Spinal cord (tissue), 10 donors: Measurements from ENCODE around the gene CKLF. TPM values are rescaled to one million over a fixed set of nuclear protein-coding genes. Genes with fewer than 3 reads are reported as not detected.
A peak's percentile ranks its signal among the peaks of the same experiment; 100 is the strongest.

Experiments used
- DNase-seq, 6 donors: peaks; one replicate each; pipeline versions ENCODE4 v3.0.0 to v3.0.0-alpha.2; 2013 to 2015; ENCODE audit warnings: low spot score in 6 of 6, low read depth in 4 of 6
- H3K27ac ChIP-seq: one replicate; pipeline ENCODE4 v1.5.1; 2013; ENCODE audit warnings: low read depth, low read length, control low read depth
- H3K27me3 ChIP-seq: one replicate; pipeline ENCODE4 v1.6.1; 2013; ENCODE audit warnings: low read length; ENCODE audit not compliant: control insufficient read depth, insufficient read depth
- H3K36me3 ChIP-seq: one replicate; pipeline ENCODE4 v1.6.1; 2013; ENCODE audit warnings: low read length; ENCODE audit not compliant: control insufficient read depth, insufficient read depth
- H3K4me1 ChIP-seq: one replicate; pipeline ENCODE4 v1.6.1; 2013; ENCODE audit warnings: low read length; ENCODE audit not compliant: control insufficient read depth, insufficient read depth
- H3K4me3 ChIP-seq: one replicate; pipeline ENCODE4 v1.5.1; 2013; ENCODE audit warnings: low read depth, low read length, control low read depth
- H3K9me3 ChIP-seq: one replicate; pipeline ENCODE4 v1.6.1; 2013; ENCODE audit warnings: low read length; ENCODE audit not compliant: control insufficient read depth, insufficient read depth
- WGBS: methylation state at CpG from one replicate; pipeline ENCODE4 v1.1.5; 2013; ENCODE audit warnings: missing lambda C conversion rate; ENCODE audit not compliant: insufficient coverage; 5-methylcytosine and 5-hydroxymethylcytosine counted together
- polyA plus RNA-seq, 2 donors: library from polyadenylated mRNA; unstranded; fragments of 120-200 nt; gene quantifications; one replicate each; pipeline ENCODE4 v1.2.1, GENCODE V29; 2013; ENCODE audit not compliant: insufficient read length in 2 of 2
- total RNA-seq, 2 donors: library from RNA; depleted of rRNA in 1 of 2; stranded (reverse); fragments of 120-200 nt in 1 of 2; fragments of >200 nt in 1 of 2; gene quantifications; one replicate each; pipeline versions ENCODE4 v1.2.3 to v1.2.4, GENCODE V29; 2013 to 2014
- donor health status: healthy.

The CKLF gene
- total and polyA plus RNA-seq, 4 donors = 38.1 to 65.1 (median 40.7) TPM

DNA sequence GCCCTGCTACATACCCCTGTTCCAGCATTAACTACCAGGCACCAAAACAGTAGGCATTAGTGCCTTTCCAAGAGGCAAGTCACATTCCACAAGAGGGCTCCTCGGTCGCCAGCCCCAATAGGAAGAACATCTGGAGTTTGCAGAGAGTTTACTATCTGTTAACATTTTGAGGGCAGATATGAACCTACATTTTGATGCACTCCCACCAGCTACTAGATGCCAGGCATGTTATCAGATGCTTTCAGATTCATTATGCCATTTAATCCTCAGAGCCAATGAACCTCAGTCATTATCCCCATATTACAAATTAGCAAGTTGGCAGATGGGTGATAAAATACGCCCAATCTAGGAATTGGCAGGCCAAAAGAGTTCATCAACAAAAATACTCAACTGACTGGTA is 22.7 kb downstream of the CKLF start:
- H3K27me3 ChIP-seq = peaks cover 20% of the 10 kb centered on the region
- H3K4me3 ChIP-seq = no peak overlapping the region
- H3K9me3 ChIP-seq = no peaks in the 10 kb centered on the region
- H3K36me3 ChIP-seq = peaks cover 2% of the 10 kb centered on the region
- peaks cover 16% of the 10 kb centered on the region for H3K4me1 ChIP-seq
- H3K27ac ChIP-seq = no peak overlapping the region
- DNase-seq = no peak
- WGBS = 83% methylated on average over 1 of the region's 3 CpGs

DNA sequence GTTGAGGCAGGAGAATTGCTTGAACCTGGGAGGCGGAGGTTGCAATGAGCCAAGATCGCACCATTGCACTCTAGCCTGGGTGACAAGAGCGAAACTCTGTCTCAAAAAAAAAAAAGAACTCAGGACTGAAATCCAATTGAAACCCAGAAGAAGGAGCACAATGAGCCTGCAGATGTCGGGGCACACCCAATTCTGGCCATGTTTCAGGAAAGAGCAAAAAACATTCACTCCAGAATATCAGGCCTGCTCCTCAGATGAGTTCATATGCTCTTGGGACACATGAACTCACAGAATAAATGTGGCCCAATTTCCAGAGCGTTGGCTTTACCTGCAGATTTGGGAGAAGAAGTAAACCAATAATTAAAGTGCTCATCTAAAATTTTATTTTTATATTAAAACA is 23.9 kb downstream of the CKLF start:
- 89% methylated on average over 4 of the region's 5 CpGs for WGBS
- H3K4me3 ChIP-seq = no peak overlapping the region
- H3K36me3 ChIP-seq = peaks cover 2% of the 10 kb centered on the region
- peaks cover 20% of the 10 kb centered on the region for H3K27me3 ChIP-seq
- DNase-seq = no peak
- no peak overlapping the region for H3K27ac ChIP-seq
- H3K4me1 ChIP-seq = peaks cover 16% of the 10 kb centered on the region
- no peaks in the 10 kb centered on the region for H3K9me3 ChIP-seq

GRCh38 chr16:66578651-66579531 is 26.5 kb downstream of the CKLF start, which contains the start of gene CMTM2:
Gene CMTM2 (plus strand): TSS chr16:66579463. CDS start chr16:66579608, 145 bp downstream.
- DNase-seq = peak in 3 of 6 donors; percentile 2 to 65 (median 49)
- Histone ChIP-seq H3K36me3 (no peaks in the 10 kb centered on the region), H3K9me3 (no peaks in the 10 kb centered on the region), H3K4me1 (peaks cover 16% of the 10 kb centered on the region), H3K27me3 (peaks cover 20% of the 10 kb centered on the region), H3K27ac (no peak within 1 kb of the TSS), H3K4me3 (peak within 1 kb of the TSS; percentile 29)
- 8% methylated on average over 75 of the region's 77 CpGs for WGBS

- Histone ChIP-seq H3K9me3 (no peaks in the 10 kb centered on the region), H3K27ac (no peak overlapping the region), H3K4me3 (no peak overlapping the region), H3K36me3 (no peaks in the 10 kb centered on the region), H3K27me3 (peaks cover 20% of the 10 kb centered on the region), H3K4me1 (peaks cover 16% of the 10 kb centered on the region)
- no peak for DNase-seq
- 68% methylated on average over 2 of the region's 4 CpGs for WGBS
Observed at GRCh38 chr16:66580605-66581209, 28.3 kb downstream of the CKLF start.

DNA sequence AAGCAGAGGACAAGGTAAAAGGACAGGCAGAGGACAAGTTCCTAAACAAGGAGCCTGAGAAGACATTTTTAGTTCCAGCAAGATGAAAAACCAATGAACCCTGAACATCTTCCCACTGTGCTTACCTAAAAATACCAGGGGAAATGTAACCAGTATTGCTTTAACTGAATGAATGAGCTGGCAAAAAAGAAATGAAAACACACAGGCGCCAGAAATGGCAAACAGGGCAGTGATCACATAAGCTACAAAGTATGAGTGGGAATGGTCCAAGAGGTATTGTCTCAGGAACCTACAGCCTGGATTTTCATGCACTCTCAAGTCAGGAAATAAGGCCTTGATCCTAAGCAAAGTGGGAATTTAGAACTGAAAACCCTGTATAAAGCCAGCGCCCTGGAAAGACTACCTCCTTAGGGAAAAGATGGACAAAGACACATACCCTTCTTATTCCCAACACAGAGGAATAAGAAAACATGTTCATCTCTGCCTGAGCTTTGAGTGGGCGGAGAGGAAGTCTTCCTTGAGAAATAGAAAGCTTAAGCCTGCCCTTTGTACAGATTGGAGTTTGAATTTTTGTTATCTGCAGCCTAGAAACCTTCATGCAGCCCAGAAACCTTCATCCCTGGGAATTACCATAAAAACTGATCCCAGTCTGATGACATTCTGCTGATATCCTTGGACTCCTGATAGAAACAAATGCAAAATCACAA is 29.0 kb downstream of the CKLF start:
- Histone ChIP-seq H3K27ac (no peak overlapping the region), H3K9me3 (no peaks in the 10 kb centered on the region), H3K4me3 (no peak overlapping the region), H3K36me3 (no peaks in the 10 kb centered on the region), H3K27me3 (peaks cover 20% of the 10 kb centered on the region), H3K4me1 (peaks cover 16% of the 10 kb centered on the region)
- WGBS = 75% methylated on average over 1 of the region's 3 CpGs
- DNase-seq = no peak

GRCh38 chr16:66585481-66586239 is 33.3 kb downstream of the CKLF start:
- Histone ChIP-seq H3K27ac (no peak overlapping the region), H3K4me3 (no peak overlapping the region), H3K27me3 (no peaks in the 10 kb centered on the region), H3K4me1 (peaks cover 11% of the 10 kb centered on the region), H3K36me3 (no peaks in the 10 kb centered on the region), H3K9me3 (no peaks in the 10 kb centered on the region)
- DNase-seq = no peak
- WGBS = 75% methylated on average over 8 of the region's 10 CpGs

- H3K9me3 ChIP-seq = no peaks in the 10 kb centered on the region
- no peak for DNase-seq
- H3K4me1 ChIP-seq = peaks cover 11% of the 10 kb centered on the region
- no peak overlapping the region for H3K4me3 ChIP-seq
- H3K27me3 ChIP-seq = no peaks in the 10 kb centered on the region
- 75% methylated on average over 3 of the region's 7 CpGs for WGBS
- no peak overlapping the region for H3K27ac ChIP-seq
- no peaks in the 10 kb centered on the region for H3K36me3 ChIP-seq
Observed at GRCh38 chr16:66587881-66588600, 35.7 kb downstream of the CKLF start.

GRCh38 chr16:66588981-66589713 is 36.8 kb downstream of the CKLF start:
- DNase-seq = no peak
- WGBS = 97% methylated on average over 6 of the region's 8 CpGs
- H3K4me3 ChIP-seq = no peak overlapping the region
- H3K27me3 ChIP-seq = no peaks in the 10 kb centered on the region
- H3K4me1 ChIP-seq = peaks cover 11% of the 10 kb centered on the region
- H3K9me3 ChIP-seq = no peaks in the 10 kb centered on the region
- H3K36me3 ChIP-seq = no peaks in the 10 kb centered on the region
- H3K27ac ChIP-seq = no peak overlapping the region
